Prostate gland (tissue), 2 donors: ENCODE results near the gene SPDL1. TPM values are rescaled to one million over a fixed set of nuclear protein-coding genes. Genes with fewer than 3 reads are reported as not detected.

ENCODE experiments used
- DNase-seq: peaks from one replicate; pipeline ENCODE4 v3.0.0-alpha.2; 2019; ENCODE audit warnings: low spot score
- H3K27ac ChIP-seq, 2 donors: fragments of 200-600 bp; sonication (generic); 2 replicates each; pipeline ENCODE4 v1.5.1; 2017 to 2019
- H3K27me3 ChIP-seq: fragments of 200-600 bp; sonication (generic); replicated peaks from 2 replicates; pipeline ENCODE4 v1.5.1; 2019; ENCODE audit not compliant: insufficient read depth
- H3K36me3 ChIP-seq, 2 donors: fragments of 200-600 bp; sonication (generic); 1 replicate in 1 of 2; 2 replicates in 1 of 2; pipeline versions ENCODE4 v1.5.1 to v1.8.1; 2017 to 2019
- H3K4me1 ChIP-seq: fragments of 200-600 bp; sonication (generic); replicated peaks from 2 replicates; pipeline ENCODE4 v1.5.1; 2019
- H3K4me3 ChIP-seq, 2 donors: fragments of 200-600 bp; sonication (generic); 2 replicates each; pipeline ENCODE4 v1.5.1; 2017 to 2019
- H3K9me3 ChIP-seq: fragments of 200-600 bp; sonication (generic); 2 replicates; pipeline ENCODE4 v1.5.1; 2017
- CTCF ChIP-seq, 4 experiments: fragments of 200-600 bp in 2 of 4; fragments of 450-650 bp in 2 of 4; sonication (generic) in 2 of 4; IDR thresholded peaks; 1 replicate in 3 of 4; 2 replicates in 1 of 4; pipeline ENCODE4 v1.5.1; 2016 to 2019; ENCODE audit warnings: antibody characterized with exemption in 4 of 4, mild to moderate bottlenecking in 2 of 4, moderate library complexity in 2 of 4
- POLR2A ChIP-seq: fragments of 450-650 bp; IDR thresholded peaks from one replicate; pipeline ENCODE4 v1.6.1; 2016; ENCODE audit warnings: antibody characterized with exemption, mild to moderate bottlenecking
- POLR2AphosphoS5 ChIP-seq: sonication (generic); formaldehyde crosslinking; IDR thresholded peaks from one replicate; pipeline ENCODE4 v1.6.1; 2017; ENCODE audit warnings: antibody characterized with exemption
- WGBS: methylation state at CpG from one replicate; pipeline ENCODE4 v1.1.5; 2018; 5-methylcytosine and 5-hydroxymethylcytosine counted together
- intact Hi-C: fragments of 100-400 bp; cut with DNase I; formaldehyde crosslinking; loops from one replicate; pipeline ENCODE4 v1.14.2; 2022
- total RNA-seq, 2 donors: library from RNA; depleted of rRNA; stranded (reverse); fragments of >200 nt; gene quantifications; one replicate each; pipeline ENCODE4 v1.1.0, GENCODE V29; 2016

Gene SPDL1
- total RNA-seq, 2 donors from 2014 or later = 9.0 to 12.6 TPM

- TF ChIP-seq POLR2AphosphoS5 (no peak), CTCF (IDR thresholded peaks at IDR 0.05) (no peak), POLR2A (no peak)
- no peak overlapping the region for H3K4me3 ChIP-seq
- DNase-seq = no peak
- 89% methylated on average over 1 of the region's 1 CpG for WGBS
- intact Hi-C loops = no loop called here
- H3K27ac ChIP-seq = no peak overlapping the region
- no peaks in the 10 kb centered on the region for H3K27me3 ChIP-seq
- no peaks in the 10 kb centered on the region for H3K36me3 ChIP-seq
- H3K4me1 ChIP-seq = no peaks in the 10 kb centered on the region
- no peaks in the 10 kb centered on the region for H3K9me3 ChIP-seq
Observed at GRCh38 chr5:169554251-169554650, 29.3 kb upstream of the SPDL1 start.

- DNase-seq = no peak
- Histone ChIP-seq H3K27ac (no peak overlapping the region), H3K36me3 (no peaks in the 10 kb centered on the region), H3K4me3 (no peak overlapping the region), H3K4me1 (no peaks in the 10 kb centered on the region), H3K27me3 (no peaks in the 10 kb centered on the region), H3K9me3 (no peaks in the 10 kb centered on the region)
- 86% methylated on average over 1 of the region's 1 CpG for WGBS
- TF ChIP-seq POLR2A = no peak
- TF ChIP-seq POLR2AphosphoS5 = no peak
- no peak for TF ChIP-seq CTCF (IDR thresholded peaks at IDR 0.05)
- intact Hi-C loops = no loop called here
Observed at GRCh38 chr5:169557838-169558237, 25.7 kb upstream of the SPDL1 start.

- intact Hi-C loops = no loop called here
- Histone ChIP-seq H3K27ac (no peak overlapping the region), H3K4me3 (no peak overlapping the region), H3K9me3 (no peaks in the 10 kb centered on the region), H3K4me1 (no peaks in the 10 kb centered on the region), H3K36me3 (no peaks in the 10 kb centered on the region), H3K27me3 (no peaks in the 10 kb centered on the region)
- 19% methylated on average over 2 of the region's 2 CpGs for WGBS
- TF ChIP-seq CTCF (IDR thresholded peaks at IDR 0.05) (no peak), POLR2A (no peak), POLR2AphosphoS5 (no peak)
- no peak for DNase-seq
Observed at GRCh38 chr5:169561893-169562292, 21.7 kb upstream of the SPDL1 start.

GRCh38 chr5:169563369-169563768 lies 20.2 kb upstream of the SPDL1 start:
- Histone ChIP-seq H3K27me3 (no peaks in the 10 kb centered on the region), H3K4me1 (no peaks in the 10 kb centered on the region), H3K9me3 (no peaks in the 10 kb centered on the region), H3K27ac (no peak overlapping the region), H3K4me3 (no peak overlapping the region), H3K36me3 (no peaks in the 10 kb centered on the region)
- TF ChIP-seq POLR2AphosphoS5 (no peak), CTCF (IDR thresholded peaks at IDR 0.05) (no peak), POLR2A (no peak)
- intact Hi-C loops = no loop called here
- DNase-seq = no peak
- 59% methylated on average over 1 of the region's 1 CpG for WGBS

GRCh38 chr5:169566202-169566601 lies 17.4 kb upstream of the SPDL1 start:
- H3K36me3 ChIP-seq = no peaks in the 10 kb centered on the region
- no peak overlapping the region for H3K4me3 ChIP-seq
- intact Hi-C loops = no loop called here
- H3K27me3 ChIP-seq = no peaks in the 10 kb centered on the region
- no peak overlapping the region for H3K27ac ChIP-seq
- TF ChIP-seq POLR2A (no peak), CTCF (IDR thresholded peaks at IDR 0.05) (no peak), POLR2AphosphoS5 (no peak)
- no peak for DNase-seq
- 88% methylated on average over 1 of the region's 1 CpG for WGBS
- H3K9me3 ChIP-seq = no peaks in the 10 kb centered on the region
- no peaks in the 10 kb centered on the region for H3K4me1 ChIP-seq
